ENCODE data around the gene ADCY2. TPM values are rescaled to one million over a fixed set of nuclear protein-coding genes. Genes with fewer than 3 reads are reported as not detected.
A peak's percentile ranks its signal among the peaks of the same experiment; 100 is the strongest.

ADCY2 gene
- total RNA-seq, 1 experiment from 2014 or later = 31.3 TPM

DNA sequence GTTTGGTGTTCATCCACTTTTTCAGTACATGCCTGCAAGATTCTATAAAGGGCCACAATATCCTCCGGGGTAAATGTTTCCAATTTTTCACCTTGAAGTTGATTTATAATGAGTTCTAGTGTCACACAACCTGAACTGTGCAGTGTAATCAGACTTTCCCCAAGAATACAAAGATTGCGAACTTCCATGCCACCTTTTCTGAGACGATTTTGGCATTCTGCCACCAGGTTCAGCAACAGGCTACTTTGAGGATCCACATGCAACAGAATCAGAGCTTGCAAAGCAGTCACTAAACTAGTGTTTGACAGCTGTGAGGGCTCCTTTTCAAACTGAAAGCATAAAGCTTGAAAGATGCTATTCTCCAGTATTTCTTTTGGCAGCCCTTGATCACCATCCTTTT, 471.3 kb downstream of the ADCY2 start:
- Histone ChIP-seq H3K56ac (ENCODE audit: insufficient read length, low read depth, low read length) (no peak overlapping the region), H3K79me1 (ENCODE audit: insufficient read depth, low read depth, low read length, poor library complexity, severe bottlenecking) (no peaks in the 10 kb centered on the region), H3K27ac (ENCODE audit: insufficient read length, low read depth, low read length) (no peak overlapping the region), H2BK5ac (ENCODE audit: insufficient read length, low read length) (no peak overlapping the region), H3K23ac (ENCODE audit: insufficient read length, low read depth, low read length) (no peak overlapping the region), H3K4me1 (ENCODE audit: insufficient read depth, low read length) (no peaks in the 10 kb centered on the region), H2AFZ (ENCODE audit: low read length) (no peak overlapping the region), H2BK12ac (ENCODE audit: insufficient read length, low read depth, low read length) (no peak overlapping the region), H2BK20ac (ENCODE audit: low read depth, low read length, poor library complexity, severe bottlenecking) (no peak overlapping the region), H2BK120ac (ENCODE audit: low read depth, low read length, poor library complexity, severe bottlenecking) (no peak overlapping the region), H3K4ac (ENCODE audit: low read depth, low read length) (no peak overlapping the region), H3K27me3 (ENCODE audit: insufficient read depth, low read length) (no peaks in the 10 kb centered on the region), H4K91ac (ENCODE audit: insufficient read length, low read depth, low read length) (no peak overlapping the region), H3K79me2 (ENCODE audit: insufficient read depth, low read length) (peaks cover 15% of the 10 kb centered on the region), H3T11ph (ENCODE audit: low read length) (no peak overlapping the region), H4K5ac (ENCODE audit: insufficient read length, low read depth, low read length) (no peak overlapping the region), H4K20me1 (ENCODE audit: control insufficient read depth, insufficient read depth, insufficient read length) (no peaks in the 10 kb centered on the region), H2BK15ac (ENCODE audit: low read depth, low read length) (no peak overlapping the region), H3K9me3 (ENCODE audit: control insufficient read depth, low read depth, low read length) (no peaks in the 10 kb centered on the region), H3K4me2 (ENCODE audit: insufficient read depth, insufficient read length, low read length) (no peak overlapping the region), H3K14ac (ENCODE audit: insufficient read depth, low read length) (no peak overlapping the region), H3K23me2 (ENCODE audit: insufficient read length, low read depth, low read length, poor library complexity, severe bottlenecking) (peaks cover 4% of the 10 kb centered on the region), H4K8ac (replicated peaks; ENCODE audit: insufficient read length, low read depth, low read length) (no peak overlapping the region), H3K18ac (ENCODE audit: insufficient read length, low read depth, low read length) (no peak overlapping the region), H3K9ac (ENCODE audit: extremely low read depth, insufficient read length, low read length) (no peak overlapping the region), H2AK5ac (ENCODE audit: insufficient read length, low read length) (no peak overlapping the region)
- peak overlapping the region; percentile 37 to 90; a peak in 3 of 5 replicates for H3K4me3 Mint-ChIP-seq
- H3K36me3 Mint-ChIP-seq (ENCODE audit: insufficient read depth in 1 of 3, low read depth in 3 of 3) = peaks cover 0 to 45% (median 30%) of the 10 kb centered on the region in 3 experiments; a peak in 5 of 7 replicates
- no peak for TF ChIP-seq CTCF (conservative IDR thresholded peaks at IDR 0.05)
- H3K4me1 Mint-ChIP-seq = peaks cover 18 to 19% of the 10 kb centered on the region in 2 experiments
- no peak overlapping the region for H3K27ac Mint-ChIP-seq
- WGBS (ENCODE audit: extremely low coverage, insufficient read length, low lambda C conversion rate) = no CpG with 5 or more reads among the region's 3 CpGs
- no peaks in the 10 kb centered on the region for H3K9me3 Mint-ChIP-seq
- no peak for DNase-seq
- no peaks in the 10 kb centered on the region for H3K27me3 Mint-ChIP-seq (ENCODE audit: low read depth)

All from H9 (cell line).